ENCODE results near the gene GPC1. TPM values are rescaled to one million over a fixed set of nuclear protein-coding genes. Genes with fewer than 3 reads are reported as not detected.

The GPC1 gene
- total RNA-seq, 2 donors from 2014 or later, result 1.5 to 1.7 TPM

GRCh38 chr2:240451108-240451611 lies 15.7 kb downstream of the GPC1 start:
- Mint-ChIP-seq H3K27ac (no peak overlapping the region), H3K27me3 (peaks cover 46% of the 10 kb centered on the region)
- no peak for DNase-seq

GRCh38 chr2:240451791-240452461 lies 16.5 kb downstream of the GPC1 start:
- peaks cover 2% of the 10 kb centered on the region for H3K36me3 Mint-ChIP-seq (ENCODE audit: low read depth)
- no peak overlapping the region for H3K27ac Mint-ChIP-seq
- ATAC-seq, result no peak
- H3K27me3 Mint-ChIP-seq, result peaks cover 46% of the 10 kb centered on the region
- peaks cover 4% of the 10 kb centered on the region for H3K4me1 Mint-ChIP-seq
- H3K9me3 ChIP-seq (ENCODE audit: control insufficient read depth, low read length, poor library complexity, severe bottlenecking), result no peaks in the 10 kb centered on the region
- peak overlapping the region; percentile 86 for H3K4me3 Mint-ChIP-seq
- DNase-seq, result no peak

More at GRCh38 chr2:240451108-240451611, 15.7 kb downstream of the GPC1 start:
- no peak for ATAC-seq
- H3K36me3 Mint-ChIP-seq (ENCODE audit: low read depth), result peaks cover 2% of the 10 kb centered on the region
- H3K4me3 Mint-ChIP-seq, result peak overlapping the region; percentile 86
- no peaks in the 10 kb centered on the region for H3K9me3 ChIP-seq (ENCODE audit: control insufficient read depth, low read length, poor library complexity, severe bottlenecking)
- H3K4me1 Mint-ChIP-seq, result peaks cover 4% of the 10 kb centered on the region

- ATAC-seq, result peak; percentile 46
- Mint-ChIP-seq H3K27me3 (peaks cover 45% of the 10 kb centered on the region), H3K4me3 (peak overlapping the region; percentile 86), H3K36me3 (ENCODE audit: low read depth) (peaks cover 2% of the 10 kb centered on the region), H3K27ac (no peak overlapping the region), H3K4me1 (peaks cover 4% of the 10 kb centered on the region)
- DNase-seq, result no peak
- H3K9me3 ChIP-seq (ENCODE audit: control insufficient read depth, low read length, poor library complexity, severe bottlenecking), result no peaks in the 10 kb centered on the region
Measured at GRCh38 chr2:240452462-240453256, 17.2 kb downstream of the GPC1 start.

GRCh38 chr2:240453461-240454105 lies 18.1 kb downstream of the GPC1 start:
- peaks cover 4% of the 10 kb centered on the region for H3K4me1 Mint-ChIP-seq
- no peak overlapping the region for H3K27ac Mint-ChIP-seq
- DNase-seq (no peak), ATAC-seq (no peak)
- peaks cover 2% of the 10 kb centered on the region for H3K36me3 Mint-ChIP-seq (ENCODE audit: low read depth)
- no peaks in the 10 kb centered on the region for H3K9me3 ChIP-seq (ENCODE audit: control insufficient read depth, low read length, poor library complexity, severe bottlenecking)
- H3K27me3 Mint-ChIP-seq, result peaks cover 40% of the 10 kb centered on the region
- peak overlapping the region; percentile 86 for H3K4me3 Mint-ChIP-seq

GRCh38 chr2:240454106-240454901 lies 18.8 kb downstream of the GPC1 start:
- DNase-seq (no peak), ATAC-seq (no peak)
- H3K4me1 Mint-ChIP-seq, result peaks cover 4% of the 10 kb centered on the region
- H3K9me3 ChIP-seq (ENCODE audit: control insufficient read depth, low read length, poor library complexity, severe bottlenecking), result no peaks in the 10 kb centered on the region
- H3K27me3 Mint-ChIP-seq, result peaks cover 40% of the 10 kb centered on the region
- H3K4me3 Mint-ChIP-seq, result peak overlapping the region; percentile 86
- peaks cover 2% of the 10 kb centered on the region for H3K36me3 Mint-ChIP-seq (ENCODE audit: low read depth)
- no peak overlapping the region for H3K27ac Mint-ChIP-seq

- ATAC-seq, result no peak
- Mint-ChIP-seq H3K27me3 (peaks cover 31% of the 10 kb centered on the region), H3K4me3 (peak overlapping the region; percentile 63), H3K27ac (no peak overlapping the region), H3K36me3 (ENCODE audit: low read depth) (peaks cover 2% of the 10 kb centered on the region), H3K4me1 (peaks cover 4% of the 10 kb centered on the region)
- DNase-seq, result no peak
- no peaks in the 10 kb centered on the region for H3K9me3 ChIP-seq (ENCODE audit: control insufficient read depth, low read length, poor library complexity, severe bottlenecking)
Measured at GRCh38 chr2:240455272-240455646, 19.8 kb downstream of the GPC1 start.

GRCh38 chr2:240455647-240456446 lies 20.4 kb downstream of the GPC1 start:
- H3K9me3 ChIP-seq (ENCODE audit: control insufficient read depth, low read length, poor library complexity, severe bottlenecking), result no peaks in the 10 kb centered on the region
- Mint-ChIP-seq H3K4me3 (no peak overlapping the region), H3K4me1 (peaks cover 4% of the 10 kb centered on the region), H3K36me3 (ENCODE audit: low read depth) (no peaks in the 10 kb centered on the region), H3K27ac (no peak overlapping the region), H3K27me3 (peaks cover 25% of the 10 kb centered on the region)
- DNase-seq (no peak), ATAC-seq (no peak)

GRCh38 chr2:240456447-240457222 lies 21.2 kb downstream of the GPC1 start:
- ATAC-seq (no peak), DNase-seq (no peak)
- H3K36me3 Mint-ChIP-seq (ENCODE audit: low read depth), result no peaks in the 10 kb centered on the region
- H3K27ac Mint-ChIP-seq, result no peak overlapping the region
- H3K27me3 Mint-ChIP-seq, result peaks cover 17% of the 10 kb centered on the region
- peaks cover 4% of the 10 kb centered on the region for H3K4me1 Mint-ChIP-seq
- H3K4me3 Mint-ChIP-seq, result no peak overlapping the region
- H3K9me3 ChIP-seq (ENCODE audit: control insufficient read depth, low read length, poor library complexity, severe bottlenecking), result no peaks in the 10 kb centered on the region

GRCh38 chr2:240457223-240458043 lies 22.0 kb downstream of the GPC1 start:
- H3K27me3 Mint-ChIP-seq, result peaks cover 12% of the 10 kb centered on the region
- no peak for DNase-seq

GRCh38 chr2:240458044-240458899 lies 22.8 kb downstream of the GPC1 start:
- DNase-seq (no peak), ATAC-seq (no peak)
- peaks cover 4% of the 10 kb centered on the region for H3K4me1 Mint-ChIP-seq
- no peak overlapping the region for H3K4me3 Mint-ChIP-seq
- peaks cover 12% of the 10 kb centered on the region for H3K27me3 Mint-ChIP-seq
- no peaks in the 10 kb centered on the region for H3K9me3 ChIP-seq (ENCODE audit: control insufficient read depth, low read length, poor library complexity, severe bottlenecking)
- no peak overlapping the region for H3K27ac Mint-ChIP-seq
- no peaks in the 10 kb centered on the region for H3K36me3 Mint-ChIP-seq (ENCODE audit: low read depth)

More at GRCh38 chr2:240457223-240458043, 22.0 kb downstream of the GPC1 start:
- Mint-ChIP-seq H3K4me3 (no peak overlapping the region), H3K36me3 (ENCODE audit: low read depth) (no peaks in the 10 kb centered on the region), H3K4me1 (peaks cover 4% of the 10 kb centered on the region), H3K27ac (no peak overlapping the region)
- no peak for ATAC-seq
- no peaks in the 10 kb centered on the region for H3K9me3 ChIP-seq (ENCODE audit: control insufficient read depth, low read length, poor library complexity, severe bottlenecking)

Measured in T-helper 17 cell (primary cell).